WERI-Rb-1 (cell line): ENCODE data around the gene EID2B.

ENCODE experiments used
- DNase-seq: peaks from one replicate; pipeline ENCODE4 v3.0.0-alpha.2; 2020
- H3K27ac ChIP-seq: fragments of 250-450 bp; sonication (Bioruptor Pico); 2 replicates; pipeline ENCODE4 v1.5.1; 2020; ENCODE audit warnings: mild to moderate bottlenecking, moderate library complexity
- H3K27me3 ChIP-seq: fragments of 250-450 bp; sonication (Bioruptor Pico); 2 replicates; pipeline ENCODE4 v1.5.1; 2021; ENCODE audit warnings: mild to moderate bottlenecking, low read depth, moderate library complexity; ENCODE audit not compliant: insufficient read depth, severe bottlenecking
- H3K36me3 ChIP-seq: fragments of 250-450 bp; sonication (Bioruptor Pico); 2 replicates; pipeline ENCODE4 v1.5.1; 2020; ENCODE audit warnings: mild to moderate bottlenecking, moderate library complexity
- H3K4me3 ChIP-seq: 2 replicates; pipeline ENCODE4 v1.5.1; 2011; ENCODE audit warnings: low read depth, mild to moderate bottlenecking, control low read depth, low read length
- H3K9me3 ChIP-seq: fragments of 250-450 bp; sonication (Bioruptor Pico); 2 replicates; pipeline ENCODE4 v1.5.1; 2021; ENCODE audit warnings: mild to moderate bottlenecking, moderate library complexity; ENCODE audit not compliant: severe bottlenecking
- TF ChIP-seq, protein P1 (sequence below): IDR thresholded peaks from 2 replicates; pipeline ENCODE4 v1.5.1; 2011; ENCODE audit warnings: low read depth, mild to moderate bottlenecking, control low read depth, inconsistent platforms, low read length

Gene EID2B

DNA sequence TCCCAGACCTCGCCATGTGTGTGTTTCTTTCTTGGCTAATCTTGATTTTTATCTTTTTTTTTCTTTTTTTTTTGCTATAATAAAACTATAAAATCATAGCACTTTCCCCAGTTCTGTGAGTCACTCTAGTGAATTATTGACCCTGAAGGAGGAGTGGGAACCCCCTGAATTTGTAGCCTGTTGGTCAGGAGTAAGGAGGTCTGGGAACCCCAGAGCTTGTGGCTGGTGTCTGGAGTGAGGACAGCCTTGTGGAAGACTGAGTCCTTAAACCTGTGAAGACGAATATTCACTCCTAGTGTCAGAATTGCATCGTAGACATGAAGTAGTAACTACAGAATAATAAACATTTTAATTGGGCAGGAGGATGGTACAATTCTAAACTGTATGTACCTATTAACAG is 7.4 kb downstream of the EID2B start:
- H3K4me3 ChIP-seq, result no peak overlapping the region
- no peak for DNase-seq
- H3K9me3 ChIP-seq, result no peaks in the 10 kb centered on the region
- H3K27ac ChIP-seq, result no peak overlapping the region; the same call in 1 of the 2 replicates
- TF ChIP-seq, protein P1, sequence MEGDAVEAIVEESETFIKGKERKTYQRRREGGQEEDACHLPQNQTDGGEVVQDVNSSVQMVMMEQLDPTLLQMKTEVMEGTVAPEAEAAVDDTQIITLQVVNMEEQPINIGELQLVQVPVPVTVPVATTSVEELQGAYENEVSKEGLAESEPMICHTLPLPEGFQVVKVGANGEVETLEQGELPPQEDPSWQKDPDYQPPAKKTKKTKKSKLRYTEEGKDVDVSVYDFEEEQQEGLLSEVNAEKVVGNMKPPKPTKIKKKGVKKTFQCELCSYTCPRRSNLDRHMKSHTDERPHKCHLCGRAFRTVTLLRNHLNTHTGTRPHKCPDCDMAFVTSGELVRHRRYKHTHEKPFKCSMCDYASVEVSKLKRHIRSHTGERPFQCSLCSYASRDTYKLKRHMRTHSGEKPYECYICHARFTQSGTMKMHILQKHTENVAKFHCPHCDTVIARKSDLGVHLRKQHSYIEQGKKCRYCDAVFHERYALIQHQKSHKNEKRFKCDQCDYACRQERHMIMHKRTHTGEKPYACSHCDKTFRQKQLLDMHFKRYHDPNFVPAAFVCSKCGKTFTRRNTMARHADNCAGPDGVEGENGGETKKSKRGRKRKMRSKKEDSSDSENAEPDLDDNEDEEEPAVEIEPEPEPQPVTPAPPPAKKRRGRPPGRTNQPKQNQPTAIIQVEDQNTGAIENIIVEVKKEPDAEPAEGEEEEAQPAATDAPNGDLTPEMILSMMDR, result no peak
- no peaks in the 10 kb centered on the region for H3K27me3 ChIP-seq
- peaks cover 6% of the 10 kb centered on the region for H3K36me3 ChIP-seq

DNA sequence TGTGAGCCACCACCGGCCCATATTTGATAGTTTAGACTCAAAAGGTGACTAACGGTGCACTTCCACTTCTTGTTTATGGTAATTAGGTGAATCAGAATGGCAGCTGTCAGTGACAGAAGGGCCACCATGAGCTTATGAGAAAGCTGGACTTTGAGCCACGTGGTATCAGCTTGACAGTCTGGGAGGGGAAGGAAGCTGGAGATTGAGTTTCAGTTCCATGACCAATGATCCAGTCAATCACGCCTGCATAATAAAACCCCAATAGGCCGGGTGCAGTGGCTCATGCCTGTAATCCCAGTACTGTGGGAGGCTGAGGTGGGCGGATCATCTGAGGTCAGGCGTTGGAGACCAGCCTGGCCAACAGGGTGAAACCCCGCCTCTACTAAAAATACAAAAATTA is 8.2 kb downstream of the EID2B start:
- peak; percentile 76 for DNase-seq
- TF ChIP-seq, protein P1, result no peak

DNA sequence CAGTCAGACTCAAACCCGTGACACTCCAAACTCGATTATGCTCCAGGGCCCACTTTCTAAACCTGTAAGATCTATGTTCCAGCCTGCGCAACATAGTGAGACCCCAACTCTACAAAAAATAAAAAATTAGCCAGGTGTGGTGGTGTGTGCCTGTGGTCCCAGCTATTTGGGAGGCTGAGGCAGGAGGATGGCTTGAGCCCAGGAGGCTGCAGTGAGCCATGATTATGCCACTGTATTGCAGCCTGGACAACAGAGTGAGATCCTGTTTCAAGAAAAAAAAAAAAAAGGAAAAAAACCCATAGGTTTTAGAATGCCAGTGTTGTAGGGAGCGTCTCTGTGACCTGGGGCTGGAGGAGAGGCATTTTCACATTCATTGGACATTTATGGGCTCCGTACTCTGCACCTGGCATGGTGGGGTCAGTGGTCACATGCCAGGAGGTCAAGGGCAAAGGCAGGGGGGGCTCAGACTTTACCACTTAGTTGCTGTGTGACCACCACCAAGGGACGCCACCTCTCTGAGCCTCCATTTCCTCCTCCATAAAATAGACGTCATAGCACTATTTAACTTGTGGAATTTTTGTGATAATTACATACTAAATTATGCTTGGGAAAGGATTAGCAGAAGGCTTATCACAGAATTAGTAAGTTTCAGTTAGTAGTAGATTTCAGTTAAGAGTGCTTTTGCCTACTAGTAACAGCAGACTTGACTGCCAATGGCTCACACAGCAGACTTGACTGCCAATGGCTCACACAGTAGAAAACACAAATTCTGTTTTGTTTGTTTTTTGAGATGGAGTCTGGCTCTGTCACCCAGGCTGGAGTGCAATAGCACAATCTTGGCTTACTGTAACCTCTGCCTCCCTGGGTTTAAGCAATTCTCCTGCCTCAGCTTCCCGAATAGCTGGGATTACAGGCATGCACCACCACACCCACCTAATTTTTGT is 11.8 kb downstream of the EID2B start:
- no peak overlapping the region for H3K4me3 ChIP-seq
- no peaks in the 10 kb centered on the region for H3K27me3 ChIP-seq
- no peak overlapping the region for H3K27ac ChIP-seq
- no peaks in the 10 kb centered on the region for H3K36me3 ChIP-seq
- TF ChIP-seq, protein P1, result no peak
- H3K9me3 ChIP-seq, result no peaks in the 10 kb centered on the region
- no peak for DNase-seq

More for the DNA sequence above, 8.2 kb downstream of the EID2B start:
- Histone ChIP-seq H3K27ac (no peak overlapping the region; the same call in 1 of the 2 replicates), H3K36me3 (peaks cover 2% of the 10 kb centered on the region), H3K9me3 (no peaks in the 10 kb centered on the region), H3K4me3 (no peak overlapping the region), H3K27me3 (no peaks in the 10 kb centered on the region)

DNA sequence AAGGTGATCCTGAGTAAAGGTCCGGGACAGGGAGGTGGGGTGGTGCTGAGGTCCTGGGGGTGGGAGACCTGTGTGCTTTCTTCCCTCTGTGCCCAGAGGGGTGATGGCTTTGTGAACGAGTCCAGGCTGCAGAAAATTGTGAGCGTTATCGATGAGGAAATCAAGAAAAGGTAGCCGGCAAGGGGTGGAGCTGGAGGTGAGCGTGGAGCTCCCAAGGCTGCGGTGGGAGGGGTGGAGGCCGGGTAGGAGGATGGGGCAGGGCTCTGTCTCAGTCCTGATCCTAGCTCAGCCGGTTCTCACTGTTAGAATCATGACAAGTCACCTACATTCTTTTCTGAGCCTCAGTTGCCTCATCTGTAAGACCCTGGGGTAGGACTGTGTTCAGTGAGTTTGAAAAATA is 13.7 kb downstream of the EID2B start:
- H3K9me3 ChIP-seq, result no peaks in the 10 kb centered on the region
- no peaks in the 10 kb centered on the region for H3K36me3 ChIP-seq
- TF ChIP-seq, protein P1, result no peak
- H3K4me3 ChIP-seq, result no peak overlapping the region
- no peak overlapping the region for H3K27ac ChIP-seq
- no peak for DNase-seq
- H3K27me3 ChIP-seq, result no peaks in the 10 kb centered on the region

DNA sequence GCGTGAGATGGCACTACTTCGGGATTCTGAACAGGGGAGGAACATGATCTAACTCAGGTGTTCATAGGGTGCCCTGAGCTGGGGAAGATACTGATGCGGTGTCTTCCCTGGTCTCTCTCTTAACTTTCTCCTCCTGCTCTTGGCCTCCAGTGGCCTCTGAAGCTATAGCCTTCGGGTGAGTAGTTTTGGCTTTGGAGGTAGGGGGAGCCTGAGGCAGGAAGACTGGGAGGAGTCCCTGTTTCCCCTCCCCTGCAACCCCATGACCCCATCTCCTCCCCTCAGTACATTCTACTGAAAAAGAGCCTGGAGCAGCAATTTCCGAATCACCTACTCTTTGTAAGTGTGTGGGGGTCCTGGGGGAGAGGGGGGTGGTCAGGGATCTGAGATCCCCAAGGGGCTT is 14.2 kb downstream of the EID2B start:
- H3K4me3 ChIP-seq, result no peak overlapping the region

More for the DNA sequence above, 14.2 kb downstream of the EID2B start:
- Histone ChIP-seq H3K27ac (no peak overlapping the region), H3K36me3 (no peaks in the 10 kb centered on the region), H3K27me3 (no peaks in the 10 kb centered on the region), H3K9me3 (no peaks in the 10 kb centered on the region)
- TF ChIP-seq, protein P1, result no peak
- DNase-seq, result no peak
